NCI-H1105 (cell line): ENCODE data around the gene RANBP3.
"Not testable (repeated sequence)": the region's sequence is repeated elsewhere in the genome, so short reads cannot be mapped to it uniquely, and the experiment has no call there.

ENCODE experiments used
- DNase-seq: peaks from one replicate; lab custom pipeline; 2025; lab: John Stamatoyannopoulos, UW

The RANBP3 gene

GRCh38 chr19:6007866-6008265, 29.9 kb upstream of the RANBP3 start:
- DNase-seq = no peak

- DNase-seq = no peak
Observed at GRCh38 chr19:6006896-6007295, 29.0 kb upstream of the RANBP3 start.

GRCh38 chr19:6006070-6006446, 28.1 kb upstream of the RANBP3 start:
- not testable (repeated sequence) for DNase-seq

- no peak for DNase-seq
Observed at GRCh38 chr19:6005321-6006069, 27.6 kb upstream of the RANBP3 start.

- DNase-seq = no peak
Observed at GRCh38 chr19:6003976-6004375, 26.0 kb upstream of the RANBP3 start.

- DNase-seq = no peak
Observed at GRCh38 chr19:6002591-6002990, 24.7 kb upstream of the RANBP3 start.

- DNase-seq = no peak
Observed at GRCh38 chr19:6000228-6000847, 22.4 kb upstream of the RANBP3 start.

GRCh38 chr19:5999693-6000092, 21.8 kb upstream of the RANBP3 start:
- no peak for DNase-seq

- DNase-seq = no peak
Observed at GRCh38 chr19:5997371-5997770, 19.4 kb upstream of the RANBP3 start.

- no peak for DNase-seq
Observed at GRCh38 chr19:5996623-5997320, 18.8 kb upstream of the RANBP3 start.

- no peak for DNase-seq
Observed at GRCh38 chr19:5996102-5996501, 18.2 kb upstream of the RANBP3 start.

- no peak for DNase-seq
Observed at GRCh38 chr19:5995606-5996005, 17.7 kb upstream of the RANBP3 start.

- DNase-seq = no peak
Observed at GRCh38 chr19:5994405-5995165, 16.6 kb upstream of the RANBP3 start.

- no peak for DNase-seq
Observed at GRCh38 chr19:5993648-5994358, 15.9 kb upstream of the RANBP3 start.

- DNase-seq = no peak
Observed at GRCh38 chr19:5993201-5993600, 15.3 kb upstream of the RANBP3 start.

- DNase-seq = no peak
Observed at GRCh38 chr19:5992756-5993155, 14.8 kb upstream of the RANBP3 start.

- DNase-seq = no peak
Observed at GRCh38 chr19:5991244-5991838, 13.4 kb upstream of the RANBP3 start.

GRCh38 chr19:5990289-5990797, 12.4 kb upstream of the RANBP3 start:
- no peak for DNase-seq

- DNase-seq = no peak
Observed at GRCh38 chr19:5989388-5990074, 11.6 kb upstream of the RANBP3 start.

- no peak for DNase-seq
Observed at GRCh38 chr19:5988517-5989387, 10.8 kb upstream of the RANBP3 start.
